Measurements from ENCODE around the gene ITGB3.

The ITGB3 gene

GRCh38 chr17:47287639-47288038, 34.0 kb downstream of the ITGB3 start:
- Histone ChIP-seq H3K4me1 (ENCODE audit: control insufficient read depth, insufficient read depth, low read length, unreplicated experiment) (peaks cover 43% of the 10 kb centered on the region), H3K4me3 (ENCODE audit: low read depth, low read length) (no peak overlapping the region), H3K27ac (ENCODE audit: low read depth, low read length) (no peak overlapping the region), H3K79me2 (ENCODE audit: control insufficient read depth, insufficient read depth, low read length, unreplicated experiment) (no peaks in the 10 kb centered on the region), H2AFZ (ENCODE audit: low read length, unreplicated experiment) (no peak overlapping the region), H3K27me3 (ENCODE audit: insufficient read depth, low read length) (no peaks in the 10 kb centered on the region), H3K36me3 (ENCODE audit: insufficient read depth, low read length) (peaks cover 17% of the 10 kb centered on the region; the same call in 1 of the 2 replicates)

DNA sequence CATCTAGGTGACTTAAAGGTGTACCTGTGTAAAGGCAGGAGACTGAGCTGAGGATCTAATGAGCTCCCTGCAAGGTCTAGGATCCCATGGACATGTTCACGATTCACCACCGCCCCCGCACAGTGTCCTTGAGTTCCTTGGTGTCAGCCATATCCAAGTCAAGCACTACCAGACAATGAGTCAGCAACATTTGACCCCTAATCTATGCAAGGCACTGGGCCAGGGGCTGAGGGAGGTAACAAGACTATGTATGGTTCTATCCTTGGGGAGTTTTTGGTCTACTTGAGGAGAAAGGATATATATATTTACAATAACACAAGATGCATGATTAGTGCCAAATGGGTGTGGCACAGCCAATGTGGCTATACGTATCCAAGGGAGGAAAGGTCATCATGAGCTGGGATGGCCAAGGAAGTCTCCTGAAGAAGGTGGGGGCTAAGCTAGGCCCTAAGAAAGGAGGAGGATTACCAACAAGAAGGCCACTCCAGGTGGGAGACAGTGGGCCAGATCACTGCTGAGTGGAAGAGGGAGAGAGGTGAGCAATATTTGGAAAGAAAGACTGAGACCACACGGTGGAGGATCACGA, 35.0 kb downstream of the ITGB3 start:
- Histone ChIP-seq H2AFZ (ENCODE audit: low read length, unreplicated experiment) (no peak overlapping the region), H3K4me3 (ENCODE audit: low read depth, low read length) (peak overlapping the region; percentile 37; the same call in 1 of the 2 replicates), H3K27me3 (ENCODE audit: insufficient read depth, low read length) (no peaks in the 10 kb centered on the region), H3K36me3 (ENCODE audit: insufficient read depth, low read length) (peaks cover 17% of the 10 kb centered on the region; the same call in 1 of the 2 replicates), H3K79me2 (ENCODE audit: control insufficient read depth, insufficient read depth, low read length, unreplicated experiment) (no peaks in the 10 kb centered on the region), H3K4me1 (ENCODE audit: control insufficient read depth, insufficient read depth, low read length, unreplicated experiment) (peaks cover 39% of the 10 kb centered on the region), H3K27ac (ENCODE audit: low read depth, low read length) (peak overlapping the region; percentile 42; the same call in 1 of the 2 replicates)

GRCh38 chr17:47289302-47289701, 35.7 kb downstream of the ITGB3 start:
- Histone ChIP-seq H2AFZ (ENCODE audit: low read length, unreplicated experiment) (no peak overlapping the region), H3K4me3 (ENCODE audit: low read depth, low read length) (no peak overlapping the region)

DNA sequence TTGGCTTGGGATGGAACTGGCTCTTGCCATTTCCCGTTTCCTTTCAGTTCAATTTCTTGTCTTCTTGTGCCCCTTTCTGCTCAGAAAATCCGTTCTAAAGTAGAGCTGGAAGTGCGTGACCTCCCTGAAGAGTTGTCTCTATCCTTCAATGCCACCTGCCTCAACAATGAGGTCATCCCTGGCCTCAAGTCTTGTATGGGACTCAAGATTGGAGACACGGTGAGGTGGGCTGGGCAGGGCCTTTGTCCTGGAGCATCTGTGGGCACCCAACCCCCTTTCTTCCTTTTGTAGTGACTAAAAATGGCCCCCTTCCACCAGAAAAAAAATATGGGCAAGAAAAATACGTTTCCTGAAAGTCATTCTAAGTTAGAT, 37.2 kb downstream of the ITGB3 start:
- no peaks in the 10 kb centered on the region for H3K27me3 ChIP-seq (ENCODE audit: insufficient read depth, low read length)
- peaks cover 20% of the 10 kb centered on the region; the same call in 1 of the 2 replicates for H3K36me3 ChIP-seq (ENCODE audit: insufficient read depth, low read length)
- no peak overlapping the region for H3K4me3 ChIP-seq (ENCODE audit: low read depth, low read length)
- peaks cover 48% of the 10 kb centered on the region for H3K4me1 ChIP-seq (ENCODE audit: control insufficient read depth, insufficient read depth, low read length, unreplicated experiment)
- peaks cover 3% of the 10 kb centered on the region for H3K79me2 ChIP-seq (ENCODE audit: control insufficient read depth, insufficient read depth, low read length, unreplicated experiment)
- H2AFZ ChIP-seq (ENCODE audit: low read length, unreplicated experiment): no peak overlapping the region
- no peak overlapping the region for H3K27ac ChIP-seq (ENCODE audit: low read depth, low read length)

More at GRCh38 chr17:47289302-47289701, 35.7 kb downstream of the ITGB3 start:
- Histone ChIP-seq H3K27ac (ENCODE audit: low read depth, low read length) (no peak overlapping the region), H3K27me3 (ENCODE audit: insufficient read depth, low read length) (no peaks in the 10 kb centered on the region), H3K79me2 (ENCODE audit: control insufficient read depth, insufficient read depth, low read length, unreplicated experiment) (no peaks in the 10 kb centered on the region), H3K4me1 (ENCODE audit: control insufficient read depth, insufficient read depth, low read length, unreplicated experiment) (peaks cover 39% of the 10 kb centered on the region), H3K36me3 (ENCODE audit: insufficient read depth, low read length) (peaks cover 17% of the 10 kb centered on the region; the same call in 1 of the 2 replicates)

DNA sequence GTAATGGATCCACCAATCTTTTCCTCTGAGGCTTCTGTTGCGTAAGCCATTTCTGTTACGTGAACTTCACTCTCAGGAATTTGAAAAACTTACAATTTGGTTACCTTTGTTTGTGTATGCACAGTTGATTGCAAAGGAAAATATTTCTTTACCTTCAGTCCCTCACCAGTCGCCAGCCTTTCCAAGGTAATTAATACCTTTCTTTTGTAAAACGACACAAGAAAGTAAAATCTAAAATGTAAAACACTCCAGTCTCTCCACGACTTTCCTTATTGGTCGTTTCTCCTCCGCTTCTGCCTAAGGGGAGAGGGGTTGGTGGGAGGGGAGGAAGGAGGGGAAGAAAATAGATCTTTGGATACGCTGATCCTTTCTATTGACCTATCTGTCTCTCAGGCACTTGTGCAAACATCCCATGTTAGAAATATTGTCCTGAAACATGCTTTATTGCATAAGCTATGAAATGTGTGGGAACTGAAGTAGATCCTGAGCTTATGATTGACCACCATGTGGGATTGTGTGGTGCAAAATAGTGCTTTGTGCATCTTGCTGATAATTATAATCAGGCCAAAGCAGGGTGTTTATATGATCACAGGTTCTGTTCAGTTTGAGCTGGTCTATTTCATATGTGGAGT, 37.7 kb downstream of the ITGB3 start:
- H3K79me2 ChIP-seq (ENCODE audit: control insufficient read depth, insufficient read depth, low read length, unreplicated experiment): peaks cover 3% of the 10 kb centered on the region
- H3K36me3 ChIP-seq (ENCODE audit: insufficient read depth, low read length): peaks cover 20% of the 10 kb centered on the region; the same call in 1 of the 2 replicates
- no peak overlapping the region for H2AFZ ChIP-seq (ENCODE audit: low read length, unreplicated experiment)
- H3K27ac ChIP-seq (ENCODE audit: low read depth, low read length): no peak overlapping the region
- H3K4me3 ChIP-seq (ENCODE audit: low read depth, low read length): no peak overlapping the region
- no peaks in the 10 kb centered on the region for H3K27me3 ChIP-seq (ENCODE audit: insufficient read depth, low read length)
- H3K4me1 ChIP-seq (ENCODE audit: control insufficient read depth, insufficient read depth, low read length, unreplicated experiment): peaks cover 43% of the 10 kb centered on the region

- Histone ChIP-seq H3K36me3 (ENCODE audit: insufficient read depth, low read length) (peaks cover 16% of the 10 kb centered on the region; the same call in 1 of the 2 replicates), H3K4me1 (ENCODE audit: control insufficient read depth, insufficient read depth, low read length, unreplicated experiment) (peaks cover 35% of the 10 kb centered on the region), H3K27me3 (ENCODE audit: insufficient read depth, low read length) (no peaks in the 10 kb centered on the region), H3K4me3 (ENCODE audit: low read depth, low read length) (no peak overlapping the region), H2AFZ (ENCODE audit: low read length, unreplicated experiment) (no peak overlapping the region), H3K27ac (ENCODE audit: low read depth, low read length) (no peak overlapping the region), H3K79me2 (ENCODE audit: control insufficient read depth, insufficient read depth, low read length, unreplicated experiment) (peaks cover 3% of the 10 kb centered on the region)
These were observed 38.6 kb downstream of the ITGB3 start for GRCh38 chr17:47292206-47292605.

GRCh38 chr17:47295037-47295873, 41.6 kb downstream of the ITGB3 start:
- Histone ChIP-seq H3K79me2 (ENCODE audit: control insufficient read depth, insufficient read depth, low read length, unreplicated experiment) (peaks cover 3% of the 10 kb centered on the region), H2AFZ (ENCODE audit: low read length, unreplicated experiment) (no peak overlapping the region), H3K36me3 (ENCODE audit: insufficient read depth, low read length) (peaks cover 19% of the 10 kb centered on the region; the same call in 1 of the 2 replicates), H3K4me1 (ENCODE audit: control insufficient read depth, insufficient read depth, low read length, unreplicated experiment) (peaks cover 17% of the 10 kb centered on the region), H3K27me3 (ENCODE audit: insufficient read depth, low read length) (no peaks in the 10 kb centered on the region), H3K4me3 (ENCODE audit: low read depth, low read length) (no peak overlapping the region), H3K27ac (ENCODE audit: low read depth, low read length) (no peak overlapping the region; the same call in 1 of the 2 replicates)

DNA sequence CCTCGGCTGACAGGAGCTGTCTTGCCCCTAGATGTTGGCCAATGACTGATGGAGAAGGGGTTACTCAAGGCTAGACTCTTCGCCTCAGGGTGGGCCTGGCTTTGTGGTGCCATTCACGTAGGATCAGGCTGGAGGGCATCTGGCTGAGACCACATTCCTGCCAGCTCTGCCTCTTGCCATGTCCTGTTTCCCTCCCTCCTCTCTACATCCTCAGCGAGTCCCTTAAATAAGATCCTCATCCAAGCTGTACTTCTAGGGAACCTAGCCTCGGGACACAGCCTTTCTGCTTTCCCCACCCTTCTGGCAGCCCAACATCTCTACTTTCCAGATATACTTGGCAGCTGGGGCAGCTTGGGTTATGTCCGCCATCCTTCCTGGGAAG, 42.2 kb downstream of the ITGB3 start:
- no peaks in the 10 kb centered on the region for H3K27me3 ChIP-seq (ENCODE audit: insufficient read depth, low read length)
- peaks cover 23% of the 10 kb centered on the region; the same call in 1 of the 2 replicates for H3K36me3 ChIP-seq (ENCODE audit: insufficient read depth, low read length)
- peaks cover 3% of the 10 kb centered on the region for H3K79me2 ChIP-seq (ENCODE audit: control insufficient read depth, insufficient read depth, low read length, unreplicated experiment)
- H3K27ac ChIP-seq (ENCODE audit: low read depth, low read length): no peak overlapping the region
- H3K4me3 ChIP-seq (ENCODE audit: low read depth, low read length): no peak overlapping the region
- H2AFZ ChIP-seq (ENCODE audit: low read length, unreplicated experiment): no peak overlapping the region
- peaks cover 17% of the 10 kb centered on the region for H3K4me1 ChIP-seq (ENCODE audit: control insufficient read depth, insufficient read depth, low read length, unreplicated experiment)

DNA sequence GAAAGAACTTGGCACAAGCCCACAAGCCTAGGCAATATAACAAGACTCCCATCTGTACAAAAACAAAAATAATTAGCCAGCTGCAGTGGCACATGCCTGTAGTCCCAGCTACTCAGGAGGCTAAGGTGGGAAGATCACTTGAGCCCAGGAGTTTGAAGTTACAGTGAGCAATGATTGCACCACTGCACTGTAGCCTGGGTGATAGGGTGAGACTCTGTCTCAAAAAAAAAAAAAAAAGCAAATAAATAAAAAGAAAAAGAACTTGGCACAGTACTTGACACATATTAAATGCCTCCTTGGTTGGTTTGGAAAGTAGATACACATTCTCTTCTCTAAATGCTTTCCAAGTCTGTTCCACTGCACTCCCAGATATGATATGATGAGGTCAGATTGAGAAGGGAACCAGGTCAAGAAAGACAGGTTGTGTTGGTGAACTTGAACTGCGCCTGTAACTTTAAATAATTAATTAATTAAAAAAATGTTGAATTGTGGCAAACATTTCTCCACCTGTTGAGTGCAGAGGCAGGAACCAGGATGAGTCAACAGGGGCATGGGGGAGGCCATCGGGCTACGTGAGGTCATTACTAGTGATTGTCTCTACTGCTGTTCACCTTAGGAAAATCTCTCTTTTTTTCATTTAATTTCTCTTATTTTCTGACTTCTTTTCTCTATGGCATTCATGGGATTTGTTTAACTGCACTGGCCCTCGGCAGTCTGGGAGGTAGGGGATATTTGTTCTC, 44.2 kb downstream of the ITGB3 start:
- Histone ChIP-seq H3K27ac (ENCODE audit: low read depth, low read length) (no peak overlapping the region), H2AFZ (ENCODE audit: low read length, unreplicated experiment) (no peak overlapping the region), H3K4me1 (ENCODE audit: control insufficient read depth, insufficient read depth, low read length, unreplicated experiment) (peaks cover 17% of the 10 kb centered on the region), H3K36me3 (ENCODE audit: insufficient read depth, low read length) (peaks cover 35% of the 10 kb centered on the region), H3K27me3 (ENCODE audit: insufficient read depth, low read length) (no peaks in the 10 kb centered on the region), H3K79me2 (ENCODE audit: control insufficient read depth, insufficient read depth, low read length, unreplicated experiment) (peaks cover 3% of the 10 kb centered on the region), H3K4me3 (ENCODE audit: low read depth, low read length) (no peak overlapping the region)

DNA sequence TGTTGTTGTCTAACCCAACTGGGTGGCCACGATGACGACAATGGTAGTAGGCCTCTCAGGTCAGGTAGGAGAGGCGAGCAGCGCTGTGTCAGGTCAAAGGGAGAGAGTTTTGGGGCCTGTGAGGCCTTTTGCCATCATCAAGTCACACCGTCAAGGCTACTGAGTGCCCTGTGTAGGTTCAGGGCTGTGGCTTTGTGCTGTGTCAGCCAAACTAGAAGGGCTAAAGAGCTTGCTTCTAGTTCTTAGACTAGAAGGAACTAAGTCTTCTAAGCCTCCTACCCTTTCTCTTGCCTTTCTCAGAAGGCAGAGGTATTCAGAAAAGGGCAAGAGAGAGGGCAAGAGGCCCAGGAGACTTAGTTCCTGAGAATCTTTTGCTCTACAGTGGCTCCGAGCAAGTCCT, 45.1 kb downstream of the ITGB3 start:
- no peaks in the 10 kb centered on the region for H3K27me3 ChIP-seq (ENCODE audit: insufficient read depth, low read length)
- peaks cover 41% of the 10 kb centered on the region for H3K36me3 ChIP-seq (ENCODE audit: insufficient read depth, low read length)
- peaks cover 3% of the 10 kb centered on the region for H3K79me2 ChIP-seq (ENCODE audit: control insufficient read depth, insufficient read depth, low read length, unreplicated experiment)
- H3K4me1 ChIP-seq (ENCODE audit: control insufficient read depth, insufficient read depth, low read length, unreplicated experiment): peaks cover 17% of the 10 kb centered on the region
- no peak overlapping the region for H3K27ac ChIP-seq (ENCODE audit: low read depth, low read length)
- no peak overlapping the region for H2AFZ ChIP-seq (ENCODE audit: low read length, unreplicated experiment)
- H3K4me3 ChIP-seq (ENCODE audit: low read depth, low read length): no peak overlapping the region
